NB4 (cell line): Measurements from ENCODE around the gene IL25.
A peak's percentile ranks its signal among the peaks of the same experiment; 100 is the strongest.

ENCODE experiments used
- DNase-seq: peaks from one replicate; pipeline ENCODE4 v3.0.0; 2010; ENCODE audit warnings: low read depth
- H3K4me3 ChIP-seq: one replicate; pipeline ENCODE4 v1.5.1; 2011; ENCODE audit warnings: mild to moderate bottlenecking, low read depth, low read length, moderate library complexity
- CTCF ChIP-seq: IDR thresholded peaks from one replicate; pipeline ENCODE4 v1.5.1; 2012; ENCODE audit warnings: low read depth, low read length
- MAX ChIP-seq: IDR thresholded peaks from 2 replicates; pipeline ENCODE4 v1.6.1; 2011; ENCODE audit warnings: low read depth, low read length
- MYC ChIP-seq: IDR thresholded peaks from 2 replicates; pipeline ENCODE4 v1.6.1; 2011; ENCODE audit warnings: low read depth, low read length
- POLR2A ChIP-seq: IDR thresholded peaks from 2 replicates; pipeline ENCODE4 v1.6.1; 2011; ENCODE audit warnings: mild to moderate bottlenecking; ENCODE audit not compliant: insufficient read length; ENCODE audit errors: extremely low read depth

Gene IL25

GRCh38 chr14:23379366-23380196 lies 7.0 kb downstream of the IL25 start:
- TF ChIP-seq MAX (0 out of 2 replicates have a peak, but pooled peaks have one; percentile 14), CTCF (peak; percentile 95), POLR2A (no peak)
- no peak overlapping the region for H3K4me3 ChIP-seq
- DNase-seq, result peak; percentile 37

GRCh38 chr14:23380197-23380914 lies 7.7 kb downstream of the IL25 start:
- no peak for DNase-seq
- TF ChIP-seq MYC, result no peak
- no peak for TF ChIP-seq CTCF
- no peak for TF ChIP-seq POLR2A
- no peak for TF ChIP-seq MAX
- H3K4me3 ChIP-seq, result no peak overlapping the region

- no peak overlapping the region for H3K4me3 ChIP-seq
Observed at GRCh38 chr14:23380976-23381375, 8.4 kb downstream of the IL25 start.

GRCh38 chr14:23381871-23382270 lies 9.3 kb downstream of the IL25 start:
- TF ChIP-seq MYC (no peak), POLR2A (no peak), MAX (no peak), CTCF (no peak)
- peak; percentile 41 for DNase-seq
- no peak overlapping the region for H3K4me3 ChIP-seq

More at GRCh38 chr14:23380976-23381375, 8.4 kb downstream of the IL25 start:
- no peak for TF ChIP-seq CTCF
- no peak for TF ChIP-seq MAX
- no peak for TF ChIP-seq MYC
- TF ChIP-seq POLR2A, result no peak
- no peak for DNase-seq

GRCh38 chr14:23382276-23382675 lies 9.7 kb downstream of the IL25 start:
- DNase-seq, result no peak
- TF ChIP-seq POLR2A (no peak), CTCF (no peak), MAX (no peak), MYC (no peak)
- H3K4me3 ChIP-seq, result no peak overlapping the region
